ENCODE data around the gene EVC.

GRCh38 chr4:5696341-5696740 lies 14.7 kb upstream of the EVC start:
- no peak for TF ChIP-seq FOXM1 (IDR thresholded peaks at IDR 0.05; ENCODE audit: borderline replicate concordance)
- no peak for TF ChIP-seq HDGF (IDR thresholded peaks at IDR 0.05; ENCODE audit: borderline replicate concordance)
- TF ChIP-seq ELF4 (IDR thresholded peaks at IDR 0.05): no peak
